Activated CD4-positive, alpha-beta T cell treated with anti-CD3 and anti-CD28 coated beads for 36 hours (primary cell): ENCODE results near the gene SARDH. TPM values are rescaled to one million over a fixed set of nuclear protein-coding genes. Genes with fewer than 3 reads are reported as not detected.

Source experiments
- ATAC-seq: fragments of 200-7000 bp; cut with Tn5 transposase; one replicate; pipeline ENCODE4 v1.10.0; 2021; ENCODE audit warnings: mild to moderate bottlenecking, moderate library complexity
- CTCF ChIA-PET: fragments of 350-600 bp; sonication (Branson Sonifier 250); formaldehyde crosslinking; loops from one replicate; lab custom pipeline; 2021; ENCODE audit warnings: antibody characterized with exemption; lab: Charles Lee
- POLR2A ChIA-PET: fragments of 350-600 bp; sonication (Branson Sonifier 250); formaldehyde crosslinking; loops from one replicate; lab custom pipeline; 2021; ENCODE audit warnings: antibody characterized with exemption, inconsistent platforms; lab: Charles Lee
- DNase-seq: peaks from one replicate; pipeline ENCODE4 v3.0.0-alpha.2; 2020
- H3K27ac Mint-ChIP-seq: one replicate; pipeline ENCODE4 v1.8.0; 2021; ENCODE audit warnings: mixed read lengths
- H3K27me3 Mint-ChIP-seq: one replicate; pipeline ENCODE4 v1.8.0; 2021; ENCODE audit warnings: mixed read lengths
- H3K36me3 Mint-ChIP-seq: one replicate; pipeline ENCODE4 v1.8.0; 2021; ENCODE audit warnings: low read depth, mixed read lengths
- H3K4me1 Mint-ChIP-seq: one replicate; pipeline ENCODE4 v1.8.0; 2021; ENCODE audit warnings: mixed read lengths
- H3K4me3 Mint-ChIP-seq: one replicate; pipeline ENCODE4 v1.8.0; 2021; ENCODE audit warnings: mild to moderate bottlenecking, moderate library complexity, mixed read lengths
- H3K9me3 Mint-ChIP-seq: one replicate; pipeline ENCODE4 v1.8.0; 2021; ENCODE audit warnings: low read depth, mixed read lengths
- intact Hi-C, 2 experiments: fragments of 100-400 bp; cut with DNase I in 1 of 2; cut with micrococcal nuclease in 1 of 2; formaldehyde crosslinking; loops; one replicate each; pipeline versions ENCODE4 v1.14.2 to v1.15.1; 2022 to 2024; cut with DNase I, micrococcal nuclease
- total RNA-seq, 2 experiments: library from RNA; stranded (reverse); gene quantifications; one replicate each; pipeline ENCODE4 v1.2.3, GENCODE V29; 2021

SARDH gene
- total RNA-seq, 2 experiments from 2014 or later: 7.8 to 8.2 TPM

- intact Hi-C loops: loop anchor here (1.0 to 10.0 kb wide), 5 partner anchors 20 to 568 kb away; partner anchors contain the start of gene BRD3 (in 1 of the 2)
- peak overlapping the region; percentile 97 for H3K27ac Mint-ChIP-seq
- H3K36me3 Mint-ChIP-seq: peaks cover 6% of the 10 kb centered on the region
- peaks cover 1% of the 10 kb centered on the region for H3K9me3 Mint-ChIP-seq
- peaks cover 56% of the 10 kb centered on the region for H3K4me1 Mint-ChIP-seq
- POLR2A ChIA-PET: no interaction called here
- ATAC-seq (peak; percentile 14), DNase-seq (peak; percentile 52)
- peak overlapping the region; percentile 81 for H3K4me3 Mint-ChIP-seq
- no peaks in the 10 kb centered on the region for H3K27me3 Mint-ChIP-seq
- CTCF ChIA-PET: interaction anchor here (0.6 kb wide), 1 partner anchor 432 kb away, joined by 4 read pairs; no protein-coding TSS in a partner anchor
These were observed 35.2 kb downstream of the SARDH start for GRCh38 chr9:133702798-133703590.

- ATAC-seq (peak; percentile 87), DNase-seq (peak; percentile 88)
- Mint-ChIP-seq H3K9me3 (peaks cover 1% of the 10 kb centered on the region), H3K4me1 (peaks cover 53% of the 10 kb centered on the region), H3K36me3 (peaks cover 6% of the 10 kb centered on the region), H3K4me3 (peak overlapping the region; percentile 81), H3K27me3 (no peaks in the 10 kb centered on the region), H3K27ac (peak overlapping the region; percentile 97)
- CTCF ChIA-PET: interaction anchor here (0.6 to 2.0 kb wide), 2 partner anchors 19 to 1803 kb away, joined by 3 to 12 read pairs; no protein-coding TSS in a partner anchor
- intact Hi-C loops: loop anchor here (1.0 to 10.0 kb wide), 6 partner anchors 19 to 567 kb away; partner anchors contain the start of gene BRD3 (in 1 of the 2)
- POLR2A ChIA-PET: interaction anchor here (1.5 to 1.6 kb wide), 2 partner anchors 18 to 25 kb away, joined by 4 to 5 read pairs; no protein-coding TSS in a partner anchor
These were observed 36.0 kb downstream of the SARDH start for GRCh38 chr9:133701981-133702797.

GRCh38 chr9:133701321-133701980 is 36.7 kb downstream of the SARDH start:
- CTCF ChIA-PET: interaction anchor here (0.6 to 2.0 kb wide), 6 partner anchors 8 to 1804 kb away, joined by 3 to 12 read pairs (median 3); no protein-coding TSS in a partner anchor
- POLR2A ChIA-PET: interaction anchor here (1.5 to 1.6 kb wide), 2 partner anchors 18 to 24 kb away, joined by 4 to 5 read pairs; no protein-coding TSS in a partner anchor
- H3K4me3 Mint-ChIP-seq: peak overlapping the region; percentile 81
- DNase-seq: peak; percentile 70
- intact Hi-C loops: loop anchor here (2.0 to 10.0 kb wide), 4 partner anchors 25 to 567 kb away; no protein-coding TSS in a partner anchor
- peaks cover 1% of the 10 kb centered on the region for H3K9me3 Mint-ChIP-seq
- peaks cover 6% of the 10 kb centered on the region for H3K36me3 Mint-ChIP-seq
- peak overlapping the region; percentile 97 for H3K27ac Mint-ChIP-seq
- H3K4me1 Mint-ChIP-seq: peaks cover 54% of the 10 kb centered on the region
- no peaks in the 10 kb centered on the region for H3K27me3 Mint-ChIP-seq
- ATAC-seq: peak; percentile 52

- POLR2A ChIA-PET: interaction anchor here (0.7 to 1.6 kb wide), 3 partner anchors 17 to 236 kb away, joined by 4 to 5 read pairs (median 4); no protein-coding TSS in a partner anchor
- H3K27ac Mint-ChIP-seq: peak overlapping the region; percentile 97
- ATAC-seq (peak; percentile 14), DNase-seq (peak; percentile 13)
- H3K9me3 Mint-ChIP-seq: peaks cover 1% of the 10 kb centered on the region
- peaks cover 6% of the 10 kb centered on the region for H3K36me3 Mint-ChIP-seq
- no peaks in the 10 kb centered on the region for H3K27me3 Mint-ChIP-seq
- intact Hi-C loops: loop anchor here (2.0 to 10.0 kb wide), 4 partner anchors 24 to 566 kb away; no protein-coding TSS in a partner anchor
- CTCF ChIA-PET: interaction anchor here (0.6 to 2.0 kb wide), 5 partner anchors 9 to 94 kb away, joined by 3 to 12 read pairs (median 3); no protein-coding TSS in a partner anchor
- peaks cover 51% of the 10 kb centered on the region for H3K4me1 Mint-ChIP-seq
- H3K4me3 Mint-ChIP-seq: peak overlapping the region; percentile 81
These were observed 37.3 kb downstream of the SARDH start for GRCh38 chr9:133700819-133701320.

- ATAC-seq (no peak), DNase-seq (no peak)
- intact Hi-C loops: no loop called here
- ChIA-PET POLR2A (no interaction called here), CTCF (interaction anchor here (2.0 kb wide), 1 partner anchor 16 kb away, joined by 12 read pairs; no protein-coding TSS in a partner anchor)
- Mint-ChIP-seq H3K4me1 (peaks cover 51% of the 10 kb centered on the region), H3K9me3 (peaks cover 1% of the 10 kb centered on the region), H3K36me3 (peaks cover 10% of the 10 kb centered on the region), H3K4me3 (no peak overlapping the region), H3K27ac (no peak overlapping the region), H3K27me3 (no peaks in the 10 kb centered on the region)
These were observed 38.6 kb downstream of the SARDH start for GRCh38 chr9:133699546-133699945.

GRCh38 chr9:133696071-133696472 is 42.1 kb downstream of the SARDH start:
- peaks cover 43% of the 10 kb centered on the region for H3K4me1 Mint-ChIP-seq
- peaks cover 1% of the 10 kb centered on the region for H3K9me3 Mint-ChIP-seq
- H3K27me3 Mint-ChIP-seq: no peaks in the 10 kb centered on the region
- ATAC-seq (no peak), DNase-seq (no peak)
- intact Hi-C loops: no loop called here
- POLR2A ChIA-PET: no interaction called here
- CTCF ChIA-PET: no interaction called here
- no peak overlapping the region for H3K27ac Mint-ChIP-seq
- H3K4me3 Mint-ChIP-seq: no peak overlapping the region
- H3K36me3 Mint-ChIP-seq: peaks cover 11% of the 10 kb centered on the region

GRCh38 chr9:133694686-133695085 is 43.5 kb downstream of the SARDH start:
- ChIA-PET POLR2A (no interaction called here), CTCF (no interaction called here)
- H3K36me3 Mint-ChIP-seq: peaks cover 8% of the 10 kb centered on the region
- intact Hi-C loops: no loop called here
- H3K27ac Mint-ChIP-seq: no peak overlapping the region
- DNase-seq (no peak), ATAC-seq (no peak)
- no peaks in the 10 kb centered on the region for H3K27me3 Mint-ChIP-seq
- H3K4me3 Mint-ChIP-seq: no peak overlapping the region
- H3K9me3 Mint-ChIP-seq: peaks cover 1% of the 10 kb centered on the region
- peaks cover 33% of the 10 kb centered on the region for H3K4me1 Mint-ChIP-seq

GRCh38 chr9:133693703-133694529 is 44.2 kb downstream of the SARDH start:
- Mint-ChIP-seq H3K27me3 (no peaks in the 10 kb centered on the region), H3K36me3 (peaks cover 8% of the 10 kb centered on the region), H3K9me3 (no peaks in the 10 kb centered on the region), H3K27ac (no peak overlapping the region), H3K4me3 (no peak overlapping the region), H3K4me1 (peaks cover 30% of the 10 kb centered on the region)
- CTCF ChIA-PET: interaction anchor here (0.7 to 1.1 kb wide), 4 partner anchors 10 to 300 kb away, joined by 3 to 5 read pairs (median 3); no protein-coding TSS in a partner anchor
- DNase-seq (no peak), ATAC-seq (no peak)
- POLR2A ChIA-PET: no interaction called here
- intact Hi-C loops: no loop called here

- POLR2A ChIA-PET: no interaction called here
- H3K9me3 Mint-ChIP-seq: no peaks in the 10 kb centered on the region
These were observed 45.0 kb downstream of the SARDH start for GRCh38 chr9:133693116-133693515.

More at GRCh38 chr9:133693116-133693515, 45.0 kb downstream of the SARDH start:
- Mint-ChIP-seq H3K27me3 (no peaks in the 10 kb centered on the region), H3K4me1 (peaks cover 22% of the 10 kb centered on the region), H3K36me3 (peaks cover 5% of the 10 kb centered on the region), H3K4me3 (no peak overlapping the region), H3K27ac (no peak overlapping the region)
- CTCF ChIA-PET: interaction anchor here (0.7 to 1.1 kb wide), 3 partner anchors 9 to 301 kb away, joined by 3 to 5 read pairs (median 3); no protein-coding TSS in a partner anchor
- DNase-seq (no peak), ATAC-seq (no peak)
- intact Hi-C loops: no loop called here
